ENCODE measurements around the gene GJA9. TPM values are rescaled to one million over a fixed set of nuclear protein-coding genes. Genes with fewer than 3 reads are reported as not detected.

The GJA9 gene
- total and polyA plus RNA-seq, 2 experiments from 2014 or later = 0.21 TPM; not detected in 1

DNA sequence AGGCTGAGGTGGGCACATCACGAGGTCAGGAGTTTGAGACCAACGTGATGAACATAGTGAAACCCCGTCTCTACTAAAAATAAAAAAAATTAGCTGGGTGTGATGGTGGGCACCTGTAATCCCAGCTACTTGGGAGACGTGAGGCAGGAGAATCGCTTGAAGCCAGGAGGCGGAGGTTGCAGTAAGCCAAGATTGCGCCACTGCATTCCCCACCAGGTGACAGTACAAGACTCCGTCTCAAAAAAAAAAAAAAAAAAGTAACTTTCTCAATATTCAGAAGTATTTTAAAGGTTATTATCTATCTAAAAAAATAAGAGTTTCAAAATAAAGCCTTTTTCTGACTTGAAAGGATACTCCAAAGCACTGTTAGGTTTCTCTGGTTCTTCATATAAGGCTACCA, 14.2 kb downstream of the GJA9 start:
- no peak overlapping the region for H3K4me3 Mint-ChIP-seq
- no peak overlapping the region for H3K4me2 ChIP-seq
- DNase-seq (ENCODE audit: low spot score) (no peak), ATAC-seq (no peak)
- H3K4me1 ChIP-seq (ENCODE audit: insufficient read depth) = peaks cover 2% of the 10 kb centered on the region
- H3K27ac ChIP-seq (ENCODE audit: low read depth) = no peak overlapping the region; the same call in 1 of the 2 replicates
- H3K36me3 ChIP-seq (ENCODE audit: insufficient read depth) = peaks cover 12% of the 10 kb centered on the region; the same call in 1 of the 2 replicates
- TF ChIP-seq, protein P1, sequence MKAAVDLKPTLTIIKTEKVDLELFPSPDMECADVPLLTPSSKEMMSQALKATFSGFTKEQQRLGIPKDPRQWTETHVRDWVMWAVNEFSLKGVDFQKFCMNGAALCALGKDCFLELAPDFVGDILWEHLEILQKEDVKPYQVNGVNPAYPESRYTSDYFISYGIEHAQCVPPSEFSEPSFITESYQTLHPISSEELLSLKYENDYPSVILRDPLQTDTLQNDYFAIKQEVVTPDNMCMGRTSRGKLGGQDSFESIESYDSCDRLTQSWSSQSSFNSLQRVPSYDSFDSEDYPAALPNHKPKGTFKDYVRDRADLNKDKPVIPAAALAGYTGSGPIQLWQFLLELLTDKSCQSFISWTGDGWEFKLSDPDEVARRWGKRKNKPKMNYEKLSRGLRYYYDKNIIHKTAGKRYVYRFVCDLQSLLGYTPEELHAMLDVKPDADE (IDR thresholded peaks at IDR 0.05) = no peak
- TF ChIP-seq ZNF331 (CRISPR knock-in tag; IDR thresholded peaks at IDR 0.05; ENCODE audit: low read depth) (no peak), REST (IDR thresholded peaks at IDR 0.05; ENCODE audit: unreplicated experiment) (no peak), STAT1 (IDR thresholded peaks at IDR 0.05; ENCODE audit: unreplicated experiment) (no peak), EZH2phosphoT487 (IDR thresholded peaks at IDR 0.05; ENCODE audit: unreplicated experiment) (no peak), POLR2AphosphoS5 (IDR thresholded peaks at IDR 0.05; ENCODE audit: low read depth) (no peak), ZNF114 (CRISPR knock-in tag; IDR thresholded peaks at IDR 0.05) (no peak), NANOG (IDR thresholded peaks at IDR 0.05; ENCODE audit: borderline replicate concordance) (no peak), CREB1 (CRISPR knock-in tag; IDR thresholded peaks at IDR 0.05; ENCODE audit: low read depth) (no peak), EZH2 (IDR thresholded peaks at IDR 0.05; ENCODE audit: low read depth, unreplicated experiment) (no peak), JUNB (IDR thresholded peaks at IDR 0.05; ENCODE audit: unreplicated experiment) (no peak)
- TF ChIP-seq, protein P2, sequence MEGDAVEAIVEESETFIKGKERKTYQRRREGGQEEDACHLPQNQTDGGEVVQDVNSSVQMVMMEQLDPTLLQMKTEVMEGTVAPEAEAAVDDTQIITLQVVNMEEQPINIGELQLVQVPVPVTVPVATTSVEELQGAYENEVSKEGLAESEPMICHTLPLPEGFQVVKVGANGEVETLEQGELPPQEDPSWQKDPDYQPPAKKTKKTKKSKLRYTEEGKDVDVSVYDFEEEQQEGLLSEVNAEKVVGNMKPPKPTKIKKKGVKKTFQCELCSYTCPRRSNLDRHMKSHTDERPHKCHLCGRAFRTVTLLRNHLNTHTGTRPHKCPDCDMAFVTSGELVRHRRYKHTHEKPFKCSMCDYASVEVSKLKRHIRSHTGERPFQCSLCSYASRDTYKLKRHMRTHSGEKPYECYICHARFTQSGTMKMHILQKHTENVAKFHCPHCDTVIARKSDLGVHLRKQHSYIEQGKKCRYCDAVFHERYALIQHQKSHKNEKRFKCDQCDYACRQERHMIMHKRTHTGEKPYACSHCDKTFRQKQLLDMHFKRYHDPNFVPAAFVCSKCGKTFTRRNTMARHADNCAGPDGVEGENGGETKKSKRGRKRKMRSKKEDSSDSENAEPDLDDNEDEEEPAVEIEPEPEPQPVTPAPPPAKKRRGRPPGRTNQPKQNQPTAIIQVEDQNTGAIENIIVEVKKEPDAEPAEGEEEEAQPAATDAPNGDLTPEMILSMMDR (conservative IDR thresholded peaks at IDR 0.05; ENCODE audit: low read depth in 2 of 2) = no peak
- TF ChIP-seq, protein P3, sequence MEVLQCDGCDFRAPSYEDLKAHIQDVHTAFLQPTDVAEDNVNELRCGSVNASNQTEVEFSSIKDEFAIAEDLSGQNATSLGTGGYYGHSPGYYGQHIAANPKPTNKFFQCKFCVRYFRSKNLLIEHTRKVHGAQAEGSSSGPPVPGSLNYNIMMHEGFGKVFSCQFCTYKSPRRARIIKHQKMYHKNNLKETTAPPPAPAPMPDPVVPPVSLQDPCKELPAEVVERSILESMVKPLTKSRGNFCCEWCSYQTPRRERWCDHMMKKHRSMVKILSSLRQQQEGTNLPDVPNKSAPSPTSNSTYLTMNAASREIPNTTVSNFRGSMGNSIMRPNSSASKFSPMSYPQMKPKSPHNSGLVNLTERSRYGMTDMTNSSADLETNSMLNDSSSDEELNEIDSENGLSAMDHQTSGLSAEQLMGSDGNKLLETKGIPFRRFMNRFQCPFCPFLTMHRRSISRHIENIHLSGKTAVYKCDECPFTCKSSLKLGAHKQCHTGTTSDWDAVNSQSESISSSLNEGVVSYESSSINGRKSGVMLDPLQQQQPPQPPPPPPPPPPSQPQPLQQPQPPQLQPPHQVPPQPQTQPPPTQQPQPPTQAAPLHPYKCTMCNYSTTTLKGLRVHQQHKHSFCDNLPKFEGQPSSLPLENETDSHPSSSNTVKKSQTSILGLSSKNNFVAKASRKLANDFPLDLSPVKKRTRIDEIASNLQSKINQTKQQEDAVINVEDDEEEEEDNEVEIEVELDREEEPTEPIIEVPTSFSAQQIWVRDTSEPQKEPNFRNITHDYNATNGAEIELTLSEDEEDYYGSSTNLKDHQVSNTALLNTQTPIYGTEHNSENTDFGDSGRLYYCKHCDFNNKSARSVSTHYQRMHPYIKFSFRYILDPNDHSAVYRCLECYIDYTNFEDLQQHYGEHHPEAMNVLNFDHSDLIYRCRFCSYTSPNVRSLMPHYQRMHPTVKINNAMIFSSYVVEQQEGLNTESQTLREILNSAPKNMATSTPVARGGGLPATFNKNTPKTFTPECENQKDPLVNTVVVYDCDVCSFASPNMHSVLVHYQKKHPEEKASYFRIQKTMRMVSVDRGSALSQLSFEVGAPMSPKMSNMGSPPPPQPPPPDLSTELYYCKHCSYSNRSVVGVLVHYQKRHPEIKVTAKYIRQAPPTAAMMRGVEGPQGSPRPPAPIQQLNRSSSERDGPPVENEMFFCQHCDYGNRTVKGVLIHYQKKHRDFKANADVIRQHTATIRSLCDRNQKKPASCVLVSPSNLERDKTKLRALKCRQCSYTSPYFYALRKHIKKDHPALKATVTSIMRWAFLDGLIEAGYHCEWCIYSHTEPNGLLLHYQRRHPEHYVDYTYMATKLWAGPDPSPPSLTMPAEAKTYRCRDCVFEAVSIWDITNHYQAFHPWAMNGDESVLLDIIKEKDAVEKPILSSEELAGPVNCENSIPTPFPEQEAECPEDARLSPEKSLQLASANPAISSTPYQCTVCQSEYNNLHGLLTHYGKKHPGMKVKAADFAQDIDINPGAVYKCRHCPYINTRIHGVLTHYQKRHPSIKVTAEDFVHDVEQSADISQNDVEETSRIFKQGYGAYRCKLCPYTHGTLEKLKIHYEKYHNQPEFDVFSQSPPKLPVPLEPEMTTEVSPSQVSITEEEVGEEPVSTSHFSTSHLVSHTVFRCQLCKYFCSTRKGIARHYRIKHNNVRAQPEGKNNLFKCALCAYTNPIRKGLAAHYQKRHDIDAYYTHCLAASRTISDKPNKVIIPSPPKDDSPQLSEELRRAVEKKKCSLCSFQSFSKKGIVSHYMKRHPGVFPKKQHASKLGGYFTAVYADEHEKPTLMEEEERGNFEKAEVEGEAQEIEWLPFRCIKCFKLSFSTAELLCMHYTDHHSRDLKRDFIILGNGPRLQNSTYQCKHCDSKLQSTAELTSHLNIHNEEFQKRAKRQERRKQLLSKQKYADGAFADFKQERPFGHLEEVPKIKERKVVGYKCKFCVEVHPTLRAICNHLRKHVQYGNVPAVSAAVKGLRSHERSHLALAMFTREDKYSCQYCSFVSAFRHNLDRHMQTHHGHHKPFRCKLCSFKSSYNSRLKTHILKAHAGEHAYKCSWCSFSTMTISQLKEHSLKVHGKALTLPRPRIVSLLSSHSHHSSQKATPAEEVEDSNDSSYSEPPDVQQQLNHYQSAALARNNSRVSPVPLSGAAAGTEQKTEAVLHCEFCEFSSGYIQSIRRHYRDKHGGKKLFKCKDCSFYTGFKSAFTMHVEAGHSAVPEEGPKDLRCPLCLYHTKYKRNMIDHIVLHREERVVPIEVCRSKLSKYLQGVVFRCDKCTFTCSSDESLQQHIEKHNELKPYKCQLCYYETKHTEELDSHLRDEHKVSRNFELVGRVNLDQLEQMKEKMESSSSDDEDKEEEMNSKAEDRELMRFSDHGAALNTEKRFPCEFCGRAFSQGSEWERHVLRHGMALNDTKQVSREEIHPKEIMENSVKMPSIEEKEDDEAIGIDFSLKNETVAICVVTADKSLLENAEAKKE (CRISPR knock-in tag; IDR thresholded peaks at IDR 0.05) = no peak
- peaks cover 7% of the 10 kb centered on the region; the same call in 2 of the 3 replicates for H3K36me3 Mint-ChIP-seq (ENCODE audit: low read depth)
- H3K4me3 ChIP-seq = no peak overlapping the region
- no peaks in the 10 kb centered on the region for H3K27me3 ChIP-seq (ENCODE audit: insufficient read depth)
- no peak overlapping the region for H2AFZ ChIP-seq
- H3K4me1 Mint-ChIP-seq = peaks cover 2% of the 10 kb centered on the region; the same call in 2 of the 3 replicates
- H3K27ac Mint-ChIP-seq = no peak overlapping the region
- peaks cover 4% of the 10 kb centered on the region; the same call in 1 of the 2 replicates for H3F3A ChIP-seq (replicated peaks; ENCODE audit: low read depth)
- H4K20me1 ChIP-seq (replicated peaks; ENCODE audit: insufficient read depth) = peaks cover 3% of the 10 kb centered on the region; the same call in 1 of the 2 replicates
- no peaks in the 10 kb centered on the region for H3K9me2 ChIP-seq (ENCODE audit: insufficient read depth)
- peaks cover 23% of the 10 kb centered on the region for H3K79me2 ChIP-seq (replicated peaks; ENCODE audit: insufficient read depth)
- no peaks in the 10 kb centered on the region; the same call in 2 of the 3 replicates for H3K9me3 Mint-ChIP-seq
- H3K27me3 Mint-ChIP-seq (ENCODE audit: insufficient read depth, low read depth, poor library complexity) = peaks cover 3% of the 10 kb centered on the region
